Suppressor macrophage treated with lipopolysaccharide for 1 hour (primary cell): ENCODE results near the gene LTA.
"Not testable (repeated sequence)": the region's sequence is repeated elsewhere in the genome, so short reads cannot be mapped to it uniquely, and the experiment has no call there.

Experiments used
- DNase-seq, 3 donors: peaks; one replicate each; pipeline ENCODE4 v3.0.0-alpha.2; 2020 to 2022

The LTA gene

DNA sequence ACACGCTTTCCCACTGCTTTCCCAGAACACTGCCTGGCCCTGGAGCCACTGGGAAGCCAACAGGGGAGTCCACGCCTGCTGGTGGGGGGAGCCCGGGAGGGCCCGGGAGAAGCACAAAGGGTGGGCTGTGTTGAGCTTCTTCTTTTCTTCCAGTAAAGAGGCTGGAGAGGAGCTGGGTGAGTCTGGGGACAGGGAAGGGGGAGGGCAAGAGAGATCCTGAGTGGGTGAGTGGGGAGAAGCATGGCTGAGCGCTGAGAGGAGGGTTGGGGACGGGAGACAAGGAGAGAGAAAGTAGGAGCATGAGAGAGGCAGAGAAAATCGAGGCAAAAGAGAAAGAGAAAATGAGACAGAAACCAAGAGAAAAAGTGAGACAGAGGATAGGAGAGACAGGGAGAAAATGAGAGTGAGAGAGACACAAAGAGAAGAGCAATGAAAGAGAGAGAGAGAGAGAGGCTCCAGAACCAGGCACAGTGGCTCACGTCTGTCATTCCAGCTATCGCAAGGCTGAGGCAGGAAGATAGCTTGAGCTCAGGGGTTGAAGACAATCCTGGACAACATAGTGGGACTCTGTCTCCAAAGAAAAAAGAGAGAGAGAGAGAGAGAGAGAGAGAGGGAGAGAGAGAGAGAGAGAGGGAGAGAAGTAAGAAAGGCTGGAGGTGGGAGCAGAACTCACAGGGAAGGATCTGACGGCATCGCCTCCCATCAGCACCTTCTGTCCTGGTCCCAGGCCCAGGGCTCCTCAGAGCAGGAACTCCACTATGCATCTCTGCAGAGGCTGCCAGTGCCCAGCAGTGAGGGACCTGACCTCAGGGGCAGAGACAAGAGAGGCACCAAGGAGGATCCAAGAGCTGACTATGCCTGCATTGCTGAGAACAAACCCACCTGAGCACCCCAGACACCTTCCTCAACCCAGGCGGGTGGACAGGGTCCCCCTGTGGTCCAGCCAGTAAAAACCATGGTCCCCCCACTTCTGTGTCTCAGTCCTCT, 16.0 kb downstream of the LTA start:
- DNase-seq, result peak in 2 of 3 donors; percentile 37 to 38

- DNase-seq, result peak; percentile 69 to 73 (median 73)
Measured at GRCh38 chr6:31588871-31589650, 17.0 kb downstream of the LTA start.

DNA sequence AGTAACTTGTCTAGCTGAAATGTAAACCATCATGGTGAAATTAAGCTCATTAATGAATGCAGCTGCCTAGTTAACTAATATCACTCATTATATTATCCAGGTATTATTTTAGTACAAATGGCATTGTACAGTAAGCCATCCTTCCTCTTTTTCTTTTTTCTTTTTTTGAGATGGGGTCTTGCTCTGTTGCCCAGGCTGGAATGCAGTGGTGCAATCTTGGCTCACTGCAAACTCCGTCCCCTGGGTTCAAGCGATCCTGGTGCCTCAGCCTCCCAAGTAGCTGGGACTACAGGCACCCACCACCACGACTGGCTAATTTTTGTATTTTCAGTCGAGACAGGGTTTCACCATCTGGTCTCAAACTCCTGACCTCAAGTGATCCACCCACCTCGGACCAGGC, 18.6 kb downstream of the LTA start:
- not testable (repeated sequence) for DNase-seq

DNA sequence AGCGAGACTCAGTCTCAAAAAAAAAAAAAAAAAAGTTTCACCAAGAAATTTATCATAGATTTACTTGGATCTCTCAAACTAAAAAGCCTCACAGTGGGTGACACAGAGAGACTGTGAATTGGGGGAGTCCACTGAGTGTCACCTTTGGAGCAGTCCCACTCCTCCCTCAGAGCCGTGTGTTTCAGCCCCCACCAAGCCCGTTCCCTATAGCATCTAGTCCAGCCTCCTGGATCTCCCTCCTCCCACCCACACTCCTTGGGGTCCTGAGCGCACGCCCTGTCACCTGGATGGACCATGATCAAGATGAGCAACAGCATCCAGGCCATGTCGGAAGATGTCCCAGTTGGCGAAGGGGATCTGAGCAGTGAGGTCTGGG, 20.3 kb downstream of the LTA start:
- DNase-seq, result no peak

DNA sequence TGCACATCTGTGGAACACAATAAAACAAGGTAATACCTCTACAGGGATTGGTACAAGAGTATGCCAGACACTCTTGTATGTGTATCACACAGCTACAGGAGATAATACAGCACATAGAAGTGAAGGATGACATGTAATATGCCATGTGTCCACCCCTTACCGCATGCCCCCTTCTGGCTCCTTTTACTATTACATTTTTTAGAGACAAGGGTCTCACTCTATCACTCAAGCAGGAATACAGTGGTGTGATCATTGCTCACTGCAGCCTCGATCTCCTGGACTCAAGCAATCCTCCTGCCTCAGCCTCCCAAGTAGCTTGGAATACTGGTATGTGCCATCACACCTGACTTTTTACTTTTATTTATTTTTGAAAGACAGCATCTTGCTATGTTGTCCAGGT, 24.9 kb downstream of the LTA start:
- DNase-seq, result peak; percentile 69 to 76 (median 76)

DNA sequence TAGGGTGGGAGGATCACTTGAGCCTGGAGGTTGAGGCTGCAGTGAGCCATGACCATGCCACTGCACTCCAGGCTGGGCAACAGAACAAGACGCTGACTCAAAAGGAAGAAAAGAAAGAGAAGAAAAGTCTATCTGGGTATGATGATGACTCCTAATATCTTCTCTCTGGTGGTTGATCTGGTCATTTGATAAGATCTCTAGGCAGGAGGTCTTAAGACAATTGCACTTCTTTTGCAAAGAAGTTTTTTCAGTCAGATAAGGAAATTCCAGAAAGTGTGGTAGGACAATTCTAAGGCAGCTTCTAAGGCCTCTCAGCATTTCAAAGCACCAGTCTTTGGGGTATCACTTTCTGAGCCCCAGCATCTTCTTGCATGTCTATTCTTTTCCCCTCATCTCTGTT, 35.2 kb downstream of the LTA start:
- DNase-seq, result no peak

- no peak for DNase-seq
Measured at GRCh38 chr6:31609519-31610406, 37.7 kb downstream of the LTA start.

DNA sequence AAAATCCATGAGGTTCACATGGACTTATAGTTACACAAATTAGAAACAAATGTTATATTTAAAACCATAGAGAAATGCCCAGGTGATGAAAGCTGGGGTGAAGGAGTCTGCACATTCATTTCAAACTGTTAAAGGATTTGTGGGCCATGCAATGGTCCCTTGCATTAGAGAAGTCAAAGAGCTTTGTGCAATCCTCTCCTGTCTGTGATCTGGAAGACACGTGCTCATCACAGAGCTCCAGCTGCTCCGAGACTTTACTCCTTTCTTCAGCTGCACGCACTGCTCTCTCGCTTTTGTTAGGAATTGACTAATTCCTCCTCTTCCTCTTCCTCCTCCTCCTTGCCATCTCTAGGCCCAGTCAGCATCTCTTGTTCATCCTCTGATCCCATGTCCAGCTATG, 38.9 kb downstream of the LTA start:
- DNase-seq, result peak in 1 of 3 donors; percentile 12

- peak; percentile 64 to 84 (median 74) for DNase-seq
Measured at GRCh38 chr6:31614075-31614619, 42.1 kb downstream of the LTA start.

GRCh38 chr6:31614684-31615578, 42.8 kb downstream of the LTA start, which contains the start of gene AIF1:
TSS of gene AIF1 (plus strand) at chr6:31615234. CDS start at chr6:31615330, 96 bp downstream.
- DNase-seq, result peak; percentile 72 to 81 (median 79)

DNA sequence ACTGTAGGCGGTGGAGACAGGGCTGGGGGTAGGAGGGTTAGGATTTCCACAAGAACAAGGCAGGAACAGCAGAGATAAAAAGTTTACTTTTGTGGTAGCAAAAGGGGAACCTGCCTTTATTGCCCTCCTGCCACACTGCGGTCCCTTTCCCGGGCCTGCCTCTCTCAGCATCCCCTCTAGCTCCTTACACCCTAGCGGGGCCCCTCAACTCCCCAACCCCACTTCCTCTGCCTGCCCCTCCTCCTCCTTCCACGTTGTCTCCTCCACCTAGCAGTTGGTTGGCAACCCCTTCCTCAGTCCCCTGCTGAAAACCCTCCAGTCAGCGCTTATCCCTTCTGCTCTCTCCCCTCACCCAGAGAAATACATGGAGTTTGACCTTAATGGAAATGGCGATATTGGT, 43.7 kb downstream of the LTA start:
- peak in 2 of 3 donors; percentile 17 to 25 for DNase-seq

GRCh38 chr6:31617010-31617409, 44.9 kb downstream of the LTA start:
- DNase-seq, result no peak

DNA sequence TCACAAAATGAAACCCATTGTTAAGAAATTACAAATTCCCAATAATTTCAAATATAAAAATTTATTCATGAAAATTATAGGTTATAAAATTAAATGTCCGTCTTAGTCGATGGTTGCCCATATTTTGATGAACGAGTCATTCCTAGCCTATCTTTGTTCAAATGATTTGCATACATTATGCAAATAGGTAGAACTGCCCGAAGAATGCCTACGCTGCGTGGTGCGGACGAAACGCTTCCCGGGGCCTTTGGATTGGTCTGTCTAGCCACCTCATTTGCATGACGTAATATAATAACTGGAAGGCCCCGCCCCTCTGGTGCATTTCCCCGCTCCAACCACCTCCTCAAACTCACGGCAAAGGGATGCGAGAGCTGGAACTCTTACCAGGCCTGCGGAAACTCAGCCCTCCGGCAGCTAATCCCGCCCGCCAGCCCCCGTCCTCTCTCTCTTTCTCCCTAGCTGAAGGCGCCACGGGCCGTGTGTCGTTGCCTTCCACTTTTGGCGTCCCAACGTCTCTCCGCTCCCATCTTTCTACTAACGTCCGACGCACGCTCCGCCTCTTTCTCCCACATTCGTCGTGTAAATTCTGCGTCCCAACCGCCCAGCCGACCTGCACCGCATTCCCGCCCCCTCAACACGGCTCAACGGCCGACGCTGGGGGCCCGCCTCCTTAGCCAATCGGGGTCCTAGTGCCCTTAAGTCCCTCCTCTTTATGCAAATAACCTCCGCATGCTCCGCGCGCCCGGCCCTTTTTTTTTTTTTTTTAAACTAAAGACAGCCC, 47.9 kb downstream of the LTA start:
- DNase-seq, result peak; percentile 98 to 100 (median 99)

DNA sequence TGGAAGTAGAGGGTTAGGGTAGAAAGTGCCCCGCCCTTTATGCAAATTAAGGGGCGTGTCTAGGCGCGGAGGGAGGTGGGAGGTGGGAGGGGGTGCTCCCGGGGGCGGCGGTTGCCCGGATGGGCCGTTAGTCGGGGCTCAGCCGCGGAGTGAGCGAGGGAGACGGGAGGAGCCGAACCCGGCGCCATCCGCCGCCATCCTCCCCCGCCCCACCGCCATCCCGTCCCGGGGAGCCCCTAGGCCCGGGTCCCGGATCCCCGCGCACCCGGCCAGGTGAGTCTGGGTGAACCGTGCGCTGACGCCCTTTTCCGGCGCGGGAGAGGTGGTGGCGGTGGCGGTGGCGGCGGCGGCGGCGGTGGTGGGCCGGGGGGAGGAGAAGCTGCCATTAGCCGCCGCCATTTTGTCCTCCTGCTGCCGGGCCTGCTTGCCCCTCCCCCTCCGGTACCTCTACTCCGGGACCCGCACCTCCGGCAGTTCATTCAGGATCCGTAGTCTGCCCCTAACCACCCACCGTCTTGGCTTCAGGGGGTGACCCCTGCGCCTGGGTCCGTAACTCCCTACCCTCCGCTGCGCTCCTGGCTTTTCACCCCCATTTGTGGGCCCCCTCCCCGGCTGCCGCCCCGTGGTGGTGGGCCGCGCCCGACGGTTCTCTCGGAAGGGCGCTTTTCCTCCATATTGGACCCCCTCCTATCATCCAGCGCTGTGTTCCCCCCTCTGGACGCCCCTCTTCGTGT, 48.7 kb downstream of the LTA start, which contains the start of gene PRRC2A:
Gene PRRC2A, plus strand, starts transcription at position 130 of the 734 bp plus-strand sequence. CDS start 2,075 bp downstream, outside the sequence.
- DNase-seq, result peak in 2 of 3 donors; percentile 66 to 97

GRCh38 chr6:31621320-31621939, 49.3 kb downstream of the LTA start:
- DNase-seq, result no peak

GRCh38 chr6:31621991-31622390, 49.9 kb downstream of the LTA start:
- DNase-seq, result no peak

DNA sequence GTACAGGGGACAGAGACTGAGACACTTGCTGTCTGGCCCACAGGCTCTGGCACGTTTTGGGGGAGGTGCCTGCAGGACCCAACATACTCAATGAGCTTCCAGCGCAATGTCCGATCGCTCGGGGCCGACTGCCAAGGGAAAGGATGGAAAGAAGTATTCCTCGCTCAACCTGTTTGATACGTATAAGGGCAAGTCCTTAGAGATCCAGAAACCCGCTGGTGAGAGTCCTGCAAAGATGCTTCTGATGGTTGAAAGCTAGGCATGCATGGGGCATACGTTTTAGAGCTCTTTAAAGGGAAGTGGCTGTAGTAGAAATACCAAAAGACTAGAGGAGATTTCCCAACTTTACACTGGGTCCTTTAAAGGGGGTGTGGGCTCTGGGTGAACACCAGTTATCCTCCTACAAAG, 50.6 kb downstream of the LTA start:
- DNase-seq, result peak; percentile 38 to 49 (median 47)
